Astrocyte of the cerebellum (primary cell): Measurements from ENCODE around the gene ARHGAP12.

Source experiments
- DNase-seq: peaks from one replicate; pipeline ENCODE4 v3.0.0-alpha.2; 2011; ENCODE audit warnings: low read depth
- H3K4me3 ChIP-seq: 2 replicates; pipeline ENCODE4 v1.5.1; 2011; ENCODE audit warnings: mild to moderate bottlenecking, low read depth, low read length, moderate library complexity
- CTCF ChIP-seq: IDR thresholded peaks from 2 replicates; pipeline ENCODE4 v1.5.1; 2012; ENCODE audit warnings: low read length, low read depth, moderate library complexity, mild to moderate bottlenecking; ENCODE audit errors: missing control alignments
- in situ Hi-C: cut with HindIII; loops from 2 replicates; pipeline ENCODE4 v1.10.0; 2017; ENCODE audit warnings: low sequenced_read_pairs

Gene ARHGAP12

GRCh38 chr10:31758495-31758894, 170.1 kb downstream of the ARHGAP12 start:
- H3K4me3 ChIP-seq: no peak overlapping the region
- DNase-seq: no peak
- TF ChIP-seq CTCF: no peak
- in situ Hi-C loops: no loop called here

GRCh38 chr10:31757831-31758230, 170.8 kb downstream of the ARHGAP12 start:
- H3K4me3 ChIP-seq: no peak overlapping the region
- in situ Hi-C loops: no loop called here
- DNase-seq: no peak
- TF ChIP-seq CTCF: no peak

GRCh38 chr10:31757386-31757791, 171.2 kb downstream of the ARHGAP12 start:
- in situ Hi-C loops: no loop called here

GRCh38 chr10:31756729-31757110, 171.9 kb downstream of the ARHGAP12 start:
- no peak for TF ChIP-seq CTCF
- in situ Hi-C loops: no loop called here
- H3K4me3 ChIP-seq: no peak overlapping the region
- no peak for DNase-seq

More at GRCh38 chr10:31757386-31757791, 171.2 kb downstream of the ARHGAP12 start:
- H3K4me3 ChIP-seq: no peak overlapping the region
- no peak for DNase-seq
- TF ChIP-seq CTCF: no peak

GRCh38 chr10:31756101-31756728, 172.4 kb downstream of the ARHGAP12 start:
- in situ Hi-C loops: no loop called here
- no peak overlapping the region for H3K4me3 ChIP-seq
- DNase-seq: no peak
- no peak for TF ChIP-seq CTCF
